Endothelial cell of umbilical vein (primary cell): Measurements from ENCODE around the gene PILRB. TPM values are rescaled to one million over a fixed set of nuclear protein-coding genes. Genes with fewer than 3 reads are reported as not detected.

Experiments
- BruUV-seq: library from RNA; stranded (reverse); fragments of 400-500 nt; replicated peaks from 2 replicates; lab custom pipeline; 2021; lab: Mats Ljungman, UMichigan
- CTCF ChIA-PET: fragments of 300-600, 350-600 bp; sonication (Branson Sonifier 250); formaldehyde crosslinking; loops from one replicate; lab custom pipeline; 2021; ENCODE audit warnings: antibody characterized with exemption, inconsistent platforms; lab: Charles Lee
- POLR2A ChIA-PET: fragments of 300-600, 350-600 bp; sonication (Branson Sonifier 250); formaldehyde crosslinking; loops from one replicate; lab custom pipeline; 2021; ENCODE audit warnings: antibody characterized with exemption, inconsistent platforms; lab: Charles Lee
- DNase-seq: peaks from one replicate; pipeline ENCODE4 v3.0.0-alpha.2; 2011; ENCODE audit warnings: low read depth, low spot score
- FAIRE-seq: peaks from 2 replicates; lab custom pipeline; 2011; peaks lifted over from hg19 to GRCh38; lab: Jason Lieb, UNC
- H2AFZ ChIP-seq: 2 replicates; pipeline ENCODE4 v1.6.0; 2012; ENCODE audit warnings: low read depth, low read length, control low read depth, inconsistent platforms
- H3K27ac ChIP-seq: 2 replicates; pipeline ENCODE4 v1.5.1; 2011; ENCODE audit warnings: low read depth, mild to moderate bottlenecking, control low read depth, low read length, moderate library complexity; ENCODE audit not compliant: insufficient read depth
- H3K27me3 ChIP-seq, 2 experiments: 2 replicates each; pipeline versions ENCODE4 v1.6.0 to v1.6.1; 2011; ENCODE audit warnings: low read length in 2 of 2, mixed read lengths in 1 of 2; ENCODE audit not compliant: control insufficient read depth in 2 of 2, insufficient read depth in 2 of 2
- H3K36me3 ChIP-seq, 2 experiments: 2 replicates in 1 of 2; 3 replicates in 1 of 2; pipeline ENCODE4 v1.5.1; 2011; ENCODE audit warnings: low read length in 2 of 2, mild to moderate bottlenecking in 1 of 2, moderate library complexity in 1 of 2; ENCODE audit not compliant: control insufficient read depth in 2 of 2, insufficient read depth in 2 of 2; ENCODE audit errors: extremely low read depth in 1 of 2
- H3K4me1 ChIP-seq: 3 replicates; pipeline ENCODE4 v1.5.1; 2011; ENCODE audit warnings: mild to moderate bottlenecking, low read length; ENCODE audit not compliant: control insufficient read depth, insufficient read depth; ENCODE audit errors: extremely low read depth
- H3K4me2 ChIP-seq: 2 replicates; pipeline ENCODE4 v1.6.1; 2011; ENCODE audit warnings: low read length, control low read depth, mixed read lengths; ENCODE audit not compliant: insufficient read depth
- H3K4me3 ChIP-seq, 3 experiments: fragments of 200-600 bp in 1 of 3; sonication (generic), shearing (Covaris generic) in 1 of 3; replicated peaks in 1 of 3; 2 replicates each; pipeline ENCODE4 v1.5.1; 2011 to 2016; ENCODE audit warnings: control low read depth in 3 of 3, low read length in 3 of 3, mild to moderate bottlenecking in 2 of 3, inconsistent platforms in 1 of 3, low read depth in 1 of 3, moderate library complexity in 1 of 3; ENCODE audit not compliant: insufficient read depth in 1 of 3
- H3K79me2 ChIP-seq: 2 replicates; pipeline ENCODE4 v1.6.0; 2012; ENCODE audit warnings: low read length, inconsistent platforms; ENCODE audit not compliant: control insufficient read depth, insufficient read depth
- H3K9ac ChIP-seq: replicated peaks from 2 replicates; pipeline ENCODE3; 2011; ENCODE audit warnings: low read length, control low read depth; ENCODE audit not compliant: insufficient read depth; ENCODE audit errors: extremely low read depth
- H3K9me1 ChIP-seq: replicated peaks from 3 replicates; pipeline ENCODE4 v1.6.0; 2011; ENCODE audit warnings: mild to moderate bottlenecking, low read length; ENCODE audit not compliant: control insufficient read depth, insufficient read depth; ENCODE audit errors: extremely low read depth
- H3K9me3 ChIP-seq: replicated peaks from 2 replicates; pipeline ENCODE4 v1.5.1; 2012; ENCODE audit warnings: low read length, inconsistent platforms; ENCODE audit not compliant: control insufficient read depth, insufficient read depth
- H4K20me1 ChIP-seq: replicated peaks from 2 replicates; pipeline ENCODE3; 2011; ENCODE audit warnings: mild to moderate bottlenecking, low read length; ENCODE audit not compliant: control insufficient read depth, insufficient read depth; ENCODE audit errors: extremely low read depth
- EZH2 ChIP-seq: IDR thresholded peaks from 2 replicates; pipeline ENCODE4 v1.6.1; 2012; ENCODE audit warnings: borderline replicate concordance, low read depth, mild to moderate bottlenecking, moderate library complexity, low read length, inconsistent platforms; ENCODE audit not compliant: severe bottlenecking
- FOS ChIP-seq: IDR thresholded peaks from 2 replicates; pipeline ENCODE4 v1.6.1; 2011; ENCODE audit warnings: mild to moderate bottlenecking, low read length, moderate library complexity, borderline replicate concordance; ENCODE audit not compliant: insufficient read depth
- GATA2 ChIP-seq: IDR thresholded peaks from 2 replicates; pipeline ENCODE4 v1.7.0; 2011; ENCODE audit warnings: low read depth, mild to moderate bottlenecking, moderate library complexity, mixed read lengths, low read length; ENCODE audit not compliant: insufficient read length, insufficient read depth
- JUN ChIP-seq: IDR thresholded peaks from 2 replicates; pipeline ENCODE4 v1.6.1; 2011; ENCODE audit warnings: borderline replicate concordance, low read depth; ENCODE audit not compliant: insufficient read length, insufficient read depth
- MAX ChIP-seq: IDR thresholded peaks from 2 replicates; pipeline ENCODE4 v1.6.1; 2011; ENCODE audit not compliant: insufficient read depth, insufficient read length
- MYC ChIP-seq: IDR thresholded peaks from one replicate; pipeline ENCODE4 v1.6.1; 2011; ENCODE audit warnings: mild to moderate bottlenecking, low read depth, low read length
- POLR2A ChIP-seq: IDR thresholded peaks from 2 replicates; pipeline ENCODE4 v1.6.1; 2012; ENCODE audit warnings: low read depth, mild to moderate bottlenecking, control low read depth, low read length
- POLR2AphosphoS5 ChIP-seq: IDR thresholded peaks from 2 replicates; pipeline ENCODE4 v1.6.1; 2012; ENCODE audit warnings: low read depth, mild to moderate bottlenecking, control low read depth, low read length, moderate library complexity; ENCODE audit not compliant: insufficient read depth
- dilution Hi-C: fragments of 300-500 bp; cut with MboI; formaldehyde crosslinking; loops from one replicate; pipeline ENCODE4 v1.15.0; 2019; ENCODE audit warnings: low sequenced_read_pairs; ENCODE audit not compliant: extremely low pct_ligation_motif_present
- intact Hi-C: fragments of 100-400 bp; cut with micrococcal nuclease; formaldehyde crosslinking; loops from one replicate; pipeline ENCODE4 v1.10.0; 2022
- polyA plus RNA-seq, 4 experiments: library from polyadenylated mRNA; depleted of rRNA in 3 of 4; stranded (reverse) in 3 of 4; unstranded in 1 of 4; fragments of >200 nt; gene quantifications; 2 replicates each; pipeline versions ENCODE4 v1.2.1 to v1.2.3, GENCODE V29; 2011 to 2012; ENCODE audit warnings: missing spikeins in 1 of 4
- total RNA-seq: library from RNA; stranded (reverse); gene quantifications from 2 replicates; pipeline ENCODE4 v1.2.3, GENCODE V29; 2021
- TF ChIP-seq, protein P1 (sequence below), 2 donors: IDR thresholded peaks; 1 replicate in 1 of 2; 2 replicates in 1 of 2; pipeline ENCODE4 v1.5.1; 2011; ENCODE audit warnings: low read length in 2 of 2, mild to moderate bottlenecking in 2 of 2, moderate library complexity in 2 of 2, control low read depth in 1 of 2, inconsistent platforms in 1 of 2, low read depth in 1 of 2; ENCODE audit not compliant: insufficient read depth in 1 of 2; ENCODE audit errors: extremely low read depth in 1 of 2

Gene PILRB
- total and polyA plus RNA-seq, 2 donors (not counting 3 experiments of a cell fraction or from before 2014, with no cell fraction given), result 42.5 to 45.2 TPM

- FAIRE-seq (no peak), DNase-seq (no peak)
- Histone ChIP-seq H3K79me2 (no peaks in the 10 kb centered on the region), H3K4me3 (no peak overlapping the region), H3K27me3 (no peaks in the 10 kb centered on the region), H3K4me2 (no peak overlapping the region), H2AFZ (no peak overlapping the region), H3K9me1 (no peaks in the 10 kb centered on the region), H3K4me1 (no peaks in the 10 kb centered on the region), H4K20me1 (no peaks in the 10 kb centered on the region), H3K9ac (no peak overlapping the region), H3K36me3 (peaks cover 2 to 66% of the 10 kb centered on the region in 2 experiments), H3K9me3 (no peaks in the 10 kb centered on the region), H3K27ac (no peak overlapping the region)
- BruUV-seq, result no TSS peak
- TF ChIP-seq MYC, result no peak
- TF ChIP-seq, protein P1, sequence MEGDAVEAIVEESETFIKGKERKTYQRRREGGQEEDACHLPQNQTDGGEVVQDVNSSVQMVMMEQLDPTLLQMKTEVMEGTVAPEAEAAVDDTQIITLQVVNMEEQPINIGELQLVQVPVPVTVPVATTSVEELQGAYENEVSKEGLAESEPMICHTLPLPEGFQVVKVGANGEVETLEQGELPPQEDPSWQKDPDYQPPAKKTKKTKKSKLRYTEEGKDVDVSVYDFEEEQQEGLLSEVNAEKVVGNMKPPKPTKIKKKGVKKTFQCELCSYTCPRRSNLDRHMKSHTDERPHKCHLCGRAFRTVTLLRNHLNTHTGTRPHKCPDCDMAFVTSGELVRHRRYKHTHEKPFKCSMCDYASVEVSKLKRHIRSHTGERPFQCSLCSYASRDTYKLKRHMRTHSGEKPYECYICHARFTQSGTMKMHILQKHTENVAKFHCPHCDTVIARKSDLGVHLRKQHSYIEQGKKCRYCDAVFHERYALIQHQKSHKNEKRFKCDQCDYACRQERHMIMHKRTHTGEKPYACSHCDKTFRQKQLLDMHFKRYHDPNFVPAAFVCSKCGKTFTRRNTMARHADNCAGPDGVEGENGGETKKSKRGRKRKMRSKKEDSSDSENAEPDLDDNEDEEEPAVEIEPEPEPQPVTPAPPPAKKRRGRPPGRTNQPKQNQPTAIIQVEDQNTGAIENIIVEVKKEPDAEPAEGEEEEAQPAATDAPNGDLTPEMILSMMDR (IDR thresholded peaks at IDR 0.05; ENCODE audit: extremely low read depth in 1 of 2, insufficient read depth in 1 of 2, low read depth in 1 of 2, low read length in 2 of 2), result no peak
- no peak for TF ChIP-seq EZH2
- no peak for TF ChIP-seq POLR2AphosphoS5
- TF ChIP-seq POLR2A, result no peak
- TF ChIP-seq JUN, result no peak
- TF ChIP-seq MAX, result no peak
- no peak for TF ChIP-seq GATA2
- TF ChIP-seq FOS, result no peak
- CTCF ChIA-PET, result no interaction called here
- intact Hi-C loops, result loop anchor here (5.0 kb wide), 1 partner anchor 50 kb away; no protein-coding TSS in a partner anchor
- dilution Hi-C loops, result no loop called here
- POLR2A ChIA-PET, result no interaction called here
These were observed 771 bp upstream of the PILRB start for GRCh38 chr7:100357131-100357561.
